ENCODE results near the gene RC3H2. TPM values are rescaled to one million over a fixed set of nuclear protein-coding genes. Genes with fewer than 3 reads are reported as not detected.

RC3H2 gene
- total and polyA plus RNA-seq, 2 donors (not counting 3 experiments of a cell fraction or from before 2014, with no cell fraction given): 25.3 to 63.0 TPM

DNA sequence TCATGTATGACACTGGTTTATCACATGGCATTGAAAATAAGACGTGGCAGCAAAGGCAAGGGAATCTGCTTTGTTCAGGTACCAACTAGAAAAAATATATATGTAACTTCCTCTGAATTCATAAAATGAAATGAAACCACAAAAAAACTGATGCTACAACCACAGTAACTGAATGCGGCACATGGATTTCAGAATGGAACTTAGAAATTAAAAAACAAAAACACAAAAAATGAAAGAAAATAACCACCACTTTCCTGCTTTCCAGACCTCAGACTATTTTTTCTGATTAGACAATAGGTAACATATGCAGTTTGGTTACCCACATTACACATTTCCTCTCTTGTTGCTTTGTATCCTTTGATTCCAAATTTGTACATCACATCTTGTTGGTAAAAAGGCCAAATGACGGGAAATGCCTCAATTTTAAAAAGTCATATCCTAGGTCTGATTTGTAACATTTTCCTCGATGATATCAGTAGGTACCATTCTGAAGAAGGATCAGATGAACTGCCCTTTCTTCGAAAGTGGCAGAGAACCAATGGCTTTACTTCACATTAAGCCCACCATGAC, 58.7 kb downstream of the RC3H2 start:
- H3K9me1 ChIP-seq (replicated peaks; ENCODE audit: control insufficient read depth, extremely low read depth, insufficient read depth, low read length): no peaks in the 10 kb centered on the region
- FAIRE-seq (no peak), DNase-seq (ENCODE audit: low read depth, low spot score) (no peak)
- H3K4me3 ChIP-seq (replicated peaks in 1 of 3; ENCODE audit: insufficient read depth in 1 of 3, low read depth in 1 of 3, low read length in 3 of 3): no peak overlapping the region
- dilution Hi-C loops (cut with MboI; ENCODE audit: extremely low pct_ligation_motif_present, low sequenced_read_pairs) (no loop called here), intact Hi-C loops (cut with micrococcal nuclease) (no loop called here)
- H3K9me3 ChIP-seq (replicated peaks; ENCODE audit: control insufficient read depth, insufficient read depth, low read length): no peaks in the 10 kb centered on the region
- H3K79me2 ChIP-seq (ENCODE audit: control insufficient read depth, insufficient read depth, low read length): no peaks in the 10 kb centered on the region
- no peaks in the 10 kb centered on the region for H4K20me1 ChIP-seq (replicated peaks; ENCODE audit: control insufficient read depth, extremely low read depth, insufficient read depth, low read length)
- no peak overlapping the region for H2AFZ ChIP-seq (ENCODE audit: low read depth, low read length)
- TF ChIP-seq EZH2 (IDR thresholded peaks at IDR 0.05; ENCODE audit: borderline replicate concordance, low read depth, low read length, severe bottlenecking): no peak
- TF ChIP-seq FOS (IDR thresholded peaks at IDR 0.05; ENCODE audit: borderline replicate concordance, insufficient read depth, low read length): no peak
- no peak for TF ChIP-seq JUN (IDR thresholded peaks at IDR 0.05; ENCODE audit: borderline replicate concordance, insufficient read depth, insufficient read length, low read depth)
- TF ChIP-seq MYC (IDR thresholded peaks at IDR 0.05; ENCODE audit: low read depth, low read length): no peak
- TF ChIP-seq CTCF (IDR thresholded peaks at IDR 0.05; ENCODE audit: extremely low read depth in 1 of 2, insufficient read depth in 1 of 2, low read depth in 1 of 2, low read length in 2 of 2): no peak
- TF ChIP-seq POLR2AphosphoS5 (IDR thresholded peaks at IDR 0.05; ENCODE audit: insufficient read depth, low read depth, low read length): no peak
- no peak for TF ChIP-seq GATA2 (IDR thresholded peaks at IDR 0.05; ENCODE audit: insufficient read depth, insufficient read length, low read depth, low read length)
- no peak for TF ChIP-seq MAX (IDR thresholded peaks at IDR 0.05; ENCODE audit: insufficient read depth, insufficient read length)
- no peak for TF ChIP-seq POLR2A (IDR thresholded peaks at IDR 0.05; ENCODE audit: low read depth, low read length)
- no peak overlapping the region for H3K4me2 ChIP-seq (ENCODE audit: insufficient read depth, low read length)
- H3K27ac ChIP-seq (ENCODE audit: insufficient read depth, low read depth, low read length): no peak overlapping the region
- CTCF ChIA-PET: no interaction called here
- H3K27me3 ChIP-seq (ENCODE audit: control insufficient read depth in 2 of 2, insufficient read depth in 2 of 2, low read length in 2 of 2): no peaks in the 10 kb centered on the region
- H3K36me3 ChIP-seq (ENCODE audit: control insufficient read depth in 2 of 2, extremely low read depth in 1 of 2, insufficient read depth in 2 of 2, low read length in 2 of 2): peaks cover 5 to 10% of the 10 kb centered on the region in 2 experiments
- no peak overlapping the region for H3K9ac ChIP-seq (replicated peaks; ENCODE audit: extremely low read depth, insufficient read depth, low read length)
- BruUV-seq (replicated peaks): no TSS peak
- no peaks in the 10 kb centered on the region for H3K4me1 ChIP-seq (ENCODE audit: control insufficient read depth, extremely low read depth, insufficient read depth, low read length)
- POLR2A ChIA-PET: no interaction called here

Measured in endothelial cell of umbilical vein (primary cell).